CD4-positive, alpha-beta T cell treated with Interleukin-6 for 4 hours (primary cell): ENCODE measurements around the gene DPH2.

ENCODE experiments used
- DNase-seq: peaks from one replicate; pipeline ENCODE4 v3.0.0-alpha.2; 2020; ENCODE audit warnings: mixed read lengths

The DPH2 gene

GRCh38 chr1:43945674-43946235 lies 24.1 kb upstream of the DPH2 start:
- DNase-seq: no peak

GRCh38 chr1:43946236-43947060 lies 23.4 kb upstream of the DPH2 start, which contains the start of gene IPO13:
Gene IPO13 (plus strand): TSS chr1:43946950. CDS start chr1:43947601, 651 bp downstream.
- DNase-seq: peak; percentile 94

GRCh38 chr1:43947061-43947873 lies 22.5 kb upstream of the DPH2 start:
- no peak for DNase-seq

- no peak for DNase-seq
Measured at GRCh38 chr1:43947874-43948437, 21.9 kb upstream of the DPH2 start.

GRCh38 chr1:43949678-43950077 lies 20.1 kb upstream of the DPH2 start:
- no peak for DNase-seq

- no peak for DNase-seq
Measured at GRCh38 chr1:43951021-43951985, 18.5 kb upstream of the DPH2 start.

- no peak for DNase-seq
Measured at GRCh38 chr1:43952731-43953346, 17.0 kb upstream of the DPH2 start.

- no peak for DNase-seq
Measured at GRCh38 chr1:43953361-43953760, 16.4 kb upstream of the DPH2 start.

- DNase-seq: no peak
Measured at GRCh38 chr1:43954036-43954435, 15.8 kb upstream of the DPH2 start.

GRCh38 chr1:43956234-43956633 lies 13.6 kb upstream of the DPH2 start:
- DNase-seq: no peak

- no peak for DNase-seq
Measured at GRCh38 chr1:43957407-43958040, 12.3 kb upstream of the DPH2 start.

GRCh38 chr1:43958351-43959255 lies 11.2 kb upstream of the DPH2 start:
- DNase-seq: no peak

GRCh38 chr1:43960798-43961197 lies 9.0 kb upstream of the DPH2 start:
- DNase-seq: no peak

- DNase-seq: no peak
Measured at GRCh38 chr1:43961692-43962091, 8.1 kb upstream of the DPH2 start.

- DNase-seq: no peak
Measured at GRCh38 chr1:43962324-43962723, 7.5 kb upstream of the DPH2 start.

- no peak for DNase-seq
Measured at GRCh38 chr1:43963006-43963405, 6.8 kb upstream of the DPH2 start.

GRCh38 chr1:43963890-43964289 lies 5.9 kb upstream of the DPH2 start:
- DNase-seq: no peak

- DNase-seq: no peak
Measured at GRCh38 chr1:43965316-43965715, 4.5 kb upstream of the DPH2 start.

GRCh38 chr1:43968348-43968948 lies 1.4 kb upstream of the DPH2 start:
- DNase-seq: peak; percentile 31

- DNase-seq: no peak
Measured at GRCh38 chr1:43969416-43969745, 429 bp upstream of the DPH2 start.
